Upper lobe of right lung (tissue), 1 donor: ENCODE results near the gene CLEC19A. TPM values are rescaled to one million over a fixed set of nuclear protein-coding genes. Genes with fewer than 3 reads are reported as not detected.

Experiments used
- ATAC-seq: fragments of 200-7000 bp; cut with Tn5 transposase; one replicate; pipeline ENCODE4 v1.9.1; 2020; ENCODE audit warnings: mild to moderate bottlenecking, moderate library complexity
- DNase-seq: peaks from one replicate; pipeline ENCODE4 v3.0.0-alpha.2; 2020
- H3K27ac ChIP-seq: fragments of 200-600 bp; one replicate; pipeline ENCODE4 v1.8.0; 2022
- H3K27me3 ChIP-seq: fragments of 200-600 bp; one replicate; pipeline ENCODE4 v1.8.0; 2022; ENCODE audit warnings: mild to moderate bottlenecking
- H3K36me3 ChIP-seq: fragments of 200-600 bp; one replicate; pipeline ENCODE4 v1.8.0; 2022
- H3K4me1 ChIP-seq: fragments of 200-600 bp; one replicate; pipeline ENCODE4 v1.8.0; 2022
- H3K4me3 ChIP-seq: fragments of 200-600 bp; one replicate; pipeline ENCODE4 v1.8.0; 2022; ENCODE audit warnings: mild to moderate bottlenecking
- H3K9me3 ChIP-seq: fragments of 200-600 bp; one replicate; pipeline ENCODE4 v1.8.0; 2022
- intact Hi-C: fragments of 100-400 bp; cut with DNase I; formaldehyde crosslinking; loops from one replicate; pipeline ENCODE4 v1.11.0; 2022
- total RNA-seq: library from RNA; stranded (reverse); fragmentation: NEBNext Ultra II Directional; extraction: Animal tissue kit (Norgen Biotek cat#: 25700); gene quantifications from one replicate; pipeline ENCODE4 v1.2.1, GENCODE V29; 2021
- TF ChIP-seq, protein P1 (sequence below): fragments of 200-600 bp; IDR thresholded peaks from one replicate; pipeline ENCODE4 v1.8.0; 2022; ENCODE audit warnings: antibody characterized with exemption
- donor health status: DM: no; HTN: yes; CAD: no; lungs with severe emphysema.

Gene CLEC19A
- total RNA-seq, 1 donor from 2014 or later: 0.17 TPM

DNA sequence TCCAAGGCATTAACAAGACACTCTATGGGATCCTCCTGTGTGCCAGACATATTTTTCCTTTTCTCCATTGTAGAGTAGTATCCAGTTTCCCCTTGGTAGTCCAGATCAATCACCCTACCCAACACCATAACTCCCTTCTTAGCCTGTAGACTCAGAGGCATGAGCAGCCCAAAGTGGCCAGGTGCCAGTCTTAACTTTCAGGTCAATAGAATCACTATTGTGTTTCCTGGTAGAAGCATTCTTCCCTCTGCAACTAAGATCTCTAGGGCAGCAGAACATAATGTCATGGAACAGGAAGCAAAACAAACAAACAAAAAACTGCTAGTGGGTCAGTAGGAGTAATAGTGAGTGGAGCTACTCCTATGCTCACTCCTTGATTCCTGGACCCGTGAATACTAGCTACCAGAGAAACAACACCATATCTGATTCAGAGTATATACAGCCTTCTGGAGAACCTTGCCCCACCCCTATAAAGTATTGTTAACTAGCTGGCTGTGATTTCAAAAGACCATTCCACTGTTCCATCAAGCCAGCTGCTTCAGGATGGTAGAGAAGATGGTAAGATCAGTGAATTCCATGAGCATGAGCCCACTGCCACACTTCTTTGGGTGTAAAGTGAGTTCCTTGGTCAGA is 11.2 kb upstream of the CLEC19A start:
- no peak overlapping the region for H3K4me3 ChIP-seq
- intact Hi-C loops: no loop called here
- TF ChIP-seq, protein P1, sequence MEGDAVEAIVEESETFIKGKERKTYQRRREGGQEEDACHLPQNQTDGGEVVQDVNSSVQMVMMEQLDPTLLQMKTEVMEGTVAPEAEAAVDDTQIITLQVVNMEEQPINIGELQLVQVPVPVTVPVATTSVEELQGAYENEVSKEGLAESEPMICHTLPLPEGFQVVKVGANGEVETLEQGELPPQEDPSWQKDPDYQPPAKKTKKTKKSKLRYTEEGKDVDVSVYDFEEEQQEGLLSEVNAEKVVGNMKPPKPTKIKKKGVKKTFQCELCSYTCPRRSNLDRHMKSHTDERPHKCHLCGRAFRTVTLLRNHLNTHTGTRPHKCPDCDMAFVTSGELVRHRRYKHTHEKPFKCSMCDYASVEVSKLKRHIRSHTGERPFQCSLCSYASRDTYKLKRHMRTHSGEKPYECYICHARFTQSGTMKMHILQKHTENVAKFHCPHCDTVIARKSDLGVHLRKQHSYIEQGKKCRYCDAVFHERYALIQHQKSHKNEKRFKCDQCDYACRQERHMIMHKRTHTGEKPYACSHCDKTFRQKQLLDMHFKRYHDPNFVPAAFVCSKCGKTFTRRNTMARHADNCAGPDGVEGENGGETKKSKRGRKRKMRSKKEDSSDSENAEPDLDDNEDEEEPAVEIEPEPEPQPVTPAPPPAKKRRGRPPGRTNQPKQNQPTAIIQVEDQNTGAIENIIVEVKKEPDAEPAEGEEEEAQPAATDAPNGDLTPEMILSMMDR: no peak
- no peaks in the 10 kb centered on the region for H3K27me3 ChIP-seq
- no peaks in the 10 kb centered on the region for H3K36me3 ChIP-seq
- DNase-seq (no peak), ATAC-seq (no peak)
- H3K27ac ChIP-seq: no peak overlapping the region
- no peaks in the 10 kb centered on the region for H3K9me3 ChIP-seq
- H3K4me1 ChIP-seq: no peaks in the 10 kb centered on the region

DNA sequence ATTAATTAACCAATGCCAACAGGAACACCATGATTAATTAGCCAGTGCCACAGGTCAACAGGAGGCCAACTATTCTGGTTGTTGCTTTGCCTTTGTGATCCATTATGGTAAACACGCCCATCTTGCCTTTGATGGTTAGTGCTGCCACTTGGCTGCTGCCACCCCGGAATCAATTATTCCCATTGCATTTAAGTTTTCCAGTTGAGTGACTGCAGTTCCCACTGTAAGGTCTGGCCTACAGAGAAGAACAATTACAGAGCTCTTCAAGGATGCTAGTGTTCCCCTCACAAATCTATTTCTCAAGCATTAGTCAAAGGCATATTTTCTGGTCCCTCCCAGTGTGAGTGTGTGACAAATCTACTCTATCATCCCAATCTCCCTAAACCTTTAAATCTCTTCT is 7.1 kb upstream of the CLEC19A start:
- Histone ChIP-seq H3K27me3 (no peaks in the 10 kb centered on the region), H3K4me1 (no peaks in the 10 kb centered on the region), H3K9me3 (no peaks in the 10 kb centered on the region), H3K4me3 (no peak overlapping the region), H3K27ac (no peak overlapping the region), H3K36me3 (no peaks in the 10 kb centered on the region)
- intact Hi-C loops: no loop called here
- TF ChIP-seq, protein P1: no peak
- DNase-seq (no peak), ATAC-seq (no peak)

DNA sequence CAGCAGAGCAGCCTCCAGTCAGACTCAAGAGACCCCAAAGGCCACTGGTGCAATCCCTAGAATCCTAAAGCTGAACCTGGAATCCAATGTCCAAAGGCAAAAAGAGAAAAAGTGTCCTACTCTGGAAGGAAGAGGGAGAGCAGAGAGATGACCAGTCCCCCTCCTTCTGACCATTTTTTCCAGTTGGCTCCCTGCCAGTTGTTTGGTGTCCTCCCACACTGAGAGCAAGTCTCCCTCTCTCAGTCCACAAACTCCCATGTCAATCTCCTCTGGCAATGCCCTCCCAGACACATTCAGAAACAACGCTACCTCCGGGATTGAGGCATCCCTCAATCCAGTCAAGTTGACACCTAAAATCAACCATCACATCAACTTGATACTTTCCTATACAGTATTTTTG is 4.3 kb upstream of the CLEC19A start:
- Histone ChIP-seq H3K27me3 (no peaks in the 10 kb centered on the region), H3K4me1 (no peaks in the 10 kb centered on the region), H3K9me3 (no peaks in the 10 kb centered on the region), H3K36me3 (no peaks in the 10 kb centered on the region), H3K4me3 (no peak overlapping the region), H3K27ac (no peak overlapping the region)
- no peak for DNase-seq
- TF ChIP-seq, protein P1: no peak
- intact Hi-C loops: no loop called here
- no peak for ATAC-seq

DNA sequence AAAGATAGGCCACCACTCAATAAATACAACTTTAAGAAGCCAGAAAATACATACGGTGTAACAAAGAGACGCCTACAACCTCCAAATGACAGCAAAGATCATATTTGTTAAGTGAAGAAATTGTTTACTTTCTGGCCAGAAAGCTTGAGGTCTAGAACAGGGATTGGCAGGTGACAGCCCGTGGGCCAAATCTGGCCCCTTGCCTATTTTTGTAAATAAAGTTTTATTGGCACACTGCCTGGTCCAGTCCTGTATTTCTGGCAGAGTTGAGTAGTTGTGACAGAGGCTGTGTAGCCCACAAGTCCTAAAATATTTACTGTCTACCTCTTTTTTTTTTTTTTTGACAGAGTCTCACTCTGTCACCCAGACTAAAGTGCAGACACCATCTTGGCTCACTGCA is 3.4 kb upstream of the CLEC19A start:
- no peak for ATAC-seq
- H3K27ac ChIP-seq: no peak overlapping the region
- no peaks in the 10 kb centered on the region for H3K36me3 ChIP-seq
- intact Hi-C loops: no loop called here
- no peaks in the 10 kb centered on the region for H3K4me1 ChIP-seq
- H3K4me3 ChIP-seq: no peak overlapping the region
- no peaks in the 10 kb centered on the region for H3K9me3 ChIP-seq
- DNase-seq: no peak
- TF ChIP-seq, protein P1: no peak
- no peaks in the 10 kb centered on the region for H3K27me3 ChIP-seq

DNA sequence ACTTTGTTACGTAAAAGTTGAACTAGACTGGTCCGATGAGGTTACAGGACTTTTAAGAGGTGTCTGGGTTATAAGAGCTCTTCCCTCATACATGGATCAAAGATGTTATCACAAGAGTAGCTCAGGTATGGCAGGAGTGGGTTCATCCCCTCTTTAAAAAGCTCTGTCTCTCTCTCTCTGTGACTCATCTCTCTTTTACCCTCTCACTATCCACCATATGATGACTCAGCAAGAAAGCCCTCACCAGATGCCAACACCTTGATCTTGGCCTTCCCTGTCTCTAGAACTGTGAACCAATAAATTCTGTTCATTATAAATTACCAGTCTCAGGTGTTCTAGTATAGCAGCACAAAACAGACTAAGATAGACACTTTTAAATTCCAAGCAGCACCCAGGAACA is 1.9 kb upstream of the CLEC19A start:
- no peaks in the 10 kb centered on the region for H3K36me3 ChIP-seq
- DNase-seq (no peak), ATAC-seq (no peak)
- no peaks in the 10 kb centered on the region for H3K27me3 ChIP-seq
- no peak overlapping the region for H3K4me3 ChIP-seq
- intact Hi-C loops: no loop called here
- no peak overlapping the region for H3K27ac ChIP-seq
- TF ChIP-seq, protein P1: no peak
- H3K4me1 ChIP-seq: no peaks in the 10 kb centered on the region
- H3K9me3 ChIP-seq: no peaks in the 10 kb centered on the region

DNA sequence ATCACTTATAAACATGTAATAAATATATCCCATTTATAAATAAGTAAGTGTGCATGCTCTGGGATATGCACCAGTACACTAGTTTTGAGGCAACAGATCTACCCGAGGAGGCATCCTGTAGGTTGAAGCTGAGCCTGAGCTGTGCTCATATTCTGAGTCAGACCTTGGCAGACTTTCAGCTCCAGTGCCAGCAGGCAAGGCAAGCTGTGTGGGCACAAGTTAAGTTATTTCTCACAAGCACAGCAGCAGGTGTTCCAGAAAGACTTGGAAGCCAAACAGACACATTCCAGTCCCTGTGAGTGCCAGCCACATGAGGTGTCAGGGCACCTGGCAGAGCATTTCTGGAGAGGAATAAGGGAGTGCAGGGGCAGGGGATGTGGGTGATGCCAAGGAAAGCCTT is 1.3 kb upstream of the CLEC19A start:
- Histone ChIP-seq H3K9me3 (no peaks in the 10 kb centered on the region), H3K36me3 (no peaks in the 10 kb centered on the region), H3K4me1 (no peaks in the 10 kb centered on the region), H3K27me3 (no peaks in the 10 kb centered on the region), H3K27ac (no peak overlapping the region), H3K4me3 (no peak overlapping the region)
- TF ChIP-seq, protein P1: no peak
- ATAC-seq: peak; percentile 86
- DNase-seq: peak; percentile 68
- intact Hi-C loops: no loop called here
